Adipocyte (in vitro differentiated cells): Measurements from ENCODE around the gene SSTR5.

Source experiments
- DNase-seq: peaks from one replicate; pipeline ENCODE4 v3.0.0-alpha.2; 2015; ENCODE audit warnings: low read depth
- H3K27me3 ChIP-seq: replicated peaks from 2 replicates; pipeline ENCODE4 v1.7.0; 2013; ENCODE audit warnings: mild to moderate bottlenecking, low read length, moderate library complexity; ENCODE audit not compliant: control insufficient read depth, insufficient read depth
- H3K36me3 ChIP-seq: 2 replicates; pipeline ENCODE4 v1.7.0; 2013; ENCODE audit warnings: low read length, mild to moderate bottlenecking, moderate library complexity; ENCODE audit not compliant: control insufficient read depth, insufficient read depth, severe bottlenecking
- H3K4me1 ChIP-seq: 2 replicates; pipeline ENCODE4 v1.7.0; 2013; ENCODE audit warnings: mild to moderate bottlenecking, low read length, moderate library complexity; ENCODE audit not compliant: control insufficient read depth, insufficient read depth
- H3K4me3 ChIP-seq: 2 replicates; pipeline ENCODE4 v1.7.0; 2013; ENCODE audit warnings: mild to moderate bottlenecking, low read length, moderate library complexity
- H3K9ac ChIP-seq: 2 replicates; pipeline ENCODE4 v1.7.0; 2013; ENCODE audit warnings: mild to moderate bottlenecking, low read length, moderate library complexity
- H3K9me3 ChIP-seq: 2 replicates; pipeline ENCODE4 v1.7.0; 2013; ENCODE audit warnings: mild to moderate bottlenecking, low read length, moderate library complexity; ENCODE audit not compliant: control insufficient read depth

Gene SSTR5

GRCh38 chr16:1068451-1068850 lies 4.1 kb upstream of the SSTR5 start:
- Histone ChIP-seq H3K4me1 (no peaks in the 10 kb centered on the region), H3K27me3 (peaks cover 52% of the 10 kb centered on the region), H3K9ac (no peak overlapping the region), H3K4me3 (no peak overlapping the region), H3K9me3 (no peaks in the 10 kb centered on the region), H3K36me3 (no peaks in the 10 kb centered on the region)
- DNase-seq: no peak

- Histone ChIP-seq H3K4me3 (no peak overlapping the region), H3K9ac (no peak overlapping the region), H3K9me3 (no peaks in the 10 kb centered on the region), H3K27me3 (peaks cover 56% of the 10 kb centered on the region), H3K4me1 (no peaks in the 10 kb centered on the region), H3K36me3 (no peaks in the 10 kb centered on the region)
- DNase-seq: no peak
Measured at GRCh38 chr16:1069154-1069553, 3.4 kb upstream of the SSTR5 start.

GRCh38 chr16:1070084-1070863 lies 2.3 kb upstream of the SSTR5 start:
- DNase-seq: no peak
- no peak overlapping the region for H3K9ac ChIP-seq
- no peaks in the 10 kb centered on the region for H3K9me3 ChIP-seq
- H3K27me3 ChIP-seq: peaks cover 51% of the 10 kb centered on the region
- H3K4me1 ChIP-seq: no peaks in the 10 kb centered on the region
- H3K4me3 ChIP-seq: no peak overlapping the region
- H3K36me3 ChIP-seq: no peaks in the 10 kb centered on the region

GRCh38 chr16:1070864-1071408 lies 1.6 kb upstream of the SSTR5 start:
- Histone ChIP-seq H3K4me1 (no peaks in the 10 kb centered on the region), H3K9me3 (no peaks in the 10 kb centered on the region), H3K4me3 (no peak overlapping the region), H3K27me3 (peaks cover 51% of the 10 kb centered on the region), H3K9ac (no peak overlapping the region), H3K36me3 (no peaks in the 10 kb centered on the region)
- DNase-seq: no peak

GRCh38 chr16:1071561-1072225 lies 854 bp upstream of the SSTR5 start:
- H3K4me3 ChIP-seq: no peak overlapping the region
- no peaks in the 10 kb centered on the region for H3K36me3 ChIP-seq
- peaks cover 51% of the 10 kb centered on the region for H3K27me3 ChIP-seq

GRCh38 chr16:1073262-1073558 lies 663 bp downstream of the SSTR5 start:
- Histone ChIP-seq H3K36me3 (no peaks in the 10 kb centered on the region), H3K27me3 (peaks cover 46% of the 10 kb centered on the region), H3K9ac (no peak overlapping the region), H3K4me3 (no peak overlapping the region), H3K9me3 (no peaks in the 10 kb centered on the region), H3K4me1 (no peaks in the 10 kb centered on the region)
- DNase-seq: no peak

More at GRCh38 chr16:1071561-1072225, 854 bp upstream of the SSTR5 start:
- H3K9ac ChIP-seq: no peak overlapping the region
- H3K9me3 ChIP-seq: no peaks in the 10 kb centered on the region
- H3K4me1 ChIP-seq: no peaks in the 10 kb centered on the region
- no peak for DNase-seq

- H3K27me3 ChIP-seq: peaks cover 44% of the 10 kb centered on the region
- H3K9me3 ChIP-seq: no peaks in the 10 kb centered on the region
- peaks cover 2% of the 10 kb centered on the region for H3K4me1 ChIP-seq
- H3K36me3 ChIP-seq: no peaks in the 10 kb centered on the region
- no peak overlapping the region for H3K9ac ChIP-seq
- no peak for DNase-seq
- no peak overlapping the region for H3K4me3 ChIP-seq
Measured at GRCh38 chr16:1073566-1074378, 1.2 kb downstream of the SSTR5 start.

- no peaks in the 10 kb centered on the region for H3K9me3 ChIP-seq
- H3K27me3 ChIP-seq: peaks cover 45% of the 10 kb centered on the region
- peaks cover 3% of the 10 kb centered on the region for H3K4me1 ChIP-seq
- H3K4me3 ChIP-seq: no peak overlapping the region
- H3K9ac ChIP-seq: no peak overlapping the region
- no peaks in the 10 kb centered on the region for H3K36me3 ChIP-seq
- no peak for DNase-seq
Measured at GRCh38 chr16:1074379-1074649, 1.8 kb downstream of the SSTR5 start.

GRCh38 chr16:1075546-1075945 lies 3.0 kb downstream of the SSTR5 start:
- no peaks in the 10 kb centered on the region for H3K36me3 ChIP-seq
- no peak overlapping the region for H3K9ac ChIP-seq
- H3K9me3 ChIP-seq: no peaks in the 10 kb centered on the region
- H3K4me3 ChIP-seq: no peak overlapping the region
- peaks cover 38% of the 10 kb centered on the region for H3K27me3 ChIP-seq
- DNase-seq: no peak
- H3K4me1 ChIP-seq: peaks cover 3% of the 10 kb centered on the region

GRCh38 chr16:1076801-1077576 lies 4.4 kb downstream of the SSTR5 start:
- H3K36me3 ChIP-seq: no peaks in the 10 kb centered on the region
- DNase-seq: no peak
- H3K9me3 ChIP-seq: no peaks in the 10 kb centered on the region
- no peak overlapping the region for H3K4me3 ChIP-seq
- no peak overlapping the region for H3K9ac ChIP-seq
- peaks cover 39% of the 10 kb centered on the region for H3K27me3 ChIP-seq
- H3K4me1 ChIP-seq: peaks cover 3% of the 10 kb centered on the region
